Measurements from ENCODE around the gene VSIR. TPM values are rescaled to one million over a fixed set of nuclear protein-coding genes. Genes with fewer than 3 reads are reported as not detected.

VSIR gene
- total and polyA plus RNA-seq, 10 of the 15 experiments (the other 5 are each of a cell fraction or from before 2014, with no cell fraction given), result 0.19 to 12.5 (median 6.7) TPM

Small RNA genes lying within 50 kb of the gene (microRNA-seq; reads per million reads assigned to microRNA genes)
- gene MIR7152, result not detected

Small RNA genes lying within 50 kb of the gene (small RNA-seq; reads per million reads assigned to genes)
- gene MIR7152, result not detected

Other genes with a start within 250 kb of the VSIR start
- gene C10orf105, start 53.7 kb downstream of the VSIR start, total RNA-seq (2014; rRNA removed), result 0.11 TPM in 1 of 2 replicates, not detected in the other
- gene C10orf105, start 53.7 kb downstream of the VSIR start, total RNA-seq (2014; rRNA removed; fragmentation: Illumina TruSeq; extraction: Trizol), result not detected in 2 replicates
- 0.03 and 0.05 TPM in 2 replicates for gene C10orf105, start 53.7 kb downstream of the VSIR start, total RNA-seq (2021)
- not detected in 2 replicates for gene C10orf105, start 53.7 kb downstream of the VSIR start, polyA plus RNA-seq (2011; rRNA removed)
- gene C10orf105, start 53.7 kb downstream of the VSIR start, polyA plus RNA-seq (2014; fragmentation: Illumina TruSeq; extraction: Trizol), result 0.04 and 0.06 TPM in 2 replicates
- gene C10orf105, start 53.7 kb downstream of the VSIR start, polyA plus RNA-seq (2014; fragmentation: Nextera tagmentation; extraction: Ambion mirVana), result not detected
- 0.06 and 0.18 TPM in 2 replicates for gene C10orf105, start 53.7 kb downstream of the VSIR start, polyA plus RNA-seq (2014; rRNA removed)
- gene C10orf105, start 53.7 kb downstream of the VSIR start, polyA plus RNA-seq (2016; fragmentation: Nextera tagmentation; extraction: Ambion mirVana), result not detected
- 287 and 299 TPM in 2 replicates for gene PSAP, start 77.7 kb upstream of the VSIR start, total RNA-seq (2014; rRNA removed)
- 178 and 179 TPM in 2 replicates for gene PSAP, start 77.7 kb upstream of the VSIR start, total RNA-seq (2014; rRNA removed; fragmentation: Illumina TruSeq; extraction: Trizol)
- gene PSAP, start 77.7 kb upstream of the VSIR start, total RNA-seq (2021), result 336 and 346 TPM in 2 replicates
- 190 and 232 TPM in 2 replicates for gene PSAP, start 77.7 kb upstream of the VSIR start, polyA plus RNA-seq (2011; rRNA removed)
- 251 and 258 TPM in 2 replicates for gene PSAP, start 77.7 kb upstream of the VSIR start, polyA plus RNA-seq (2014; fragmentation: Illumina TruSeq; extraction: Trizol)
- gene PSAP, start 77.7 kb upstream of the VSIR start, polyA plus RNA-seq (2014; fragmentation: Nextera tagmentation; extraction: Ambion mirVana), result 100 to 1,000 TPM; 280 to 312 TPM
- gene PSAP, start 77.7 kb upstream of the VSIR start, polyA plus RNA-seq (2014; rRNA removed), result 309 and 310 TPM in 2 replicates
- 100 to 1,000 TPM; 275 to 291 TPM for gene PSAP, start 77.7 kb upstream of the VSIR start, polyA plus RNA-seq (2016; fragmentation: Nextera tagmentation; extraction: Ambion mirVana)
- gene CHST3, start 190.9 kb upstream of the VSIR start, total RNA-seq (2014; rRNA removed), result 0.11 and 0.16 TPM in 2 replicates
- gene CHST3, start 190.9 kb upstream of the VSIR start, total RNA-seq (2014; rRNA removed; fragmentation: Illumina TruSeq; extraction: Trizol), result 0.04 and 0.05 TPM in 2 replicates
- 0.13 and 0.15 TPM in 2 replicates for gene CHST3, start 190.9 kb upstream of the VSIR start, total RNA-seq (2021)
- 0.36 and 0.50 TPM in 2 replicates for gene CHST3, start 190.9 kb upstream of the VSIR start, polyA plus RNA-seq (2011; rRNA removed)
- gene CHST3, start 190.9 kb upstream of the VSIR start, polyA plus RNA-seq (2014; fragmentation: Illumina TruSeq; extraction: Trizol), result 0.03 TPM in 1 of 2 replicates, not detected in the other
- gene CHST3, start 190.9 kb upstream of the VSIR start, polyA plus RNA-seq (2014; fragmentation: Nextera tagmentation; extraction: Ambion mirVana), result under 1 TPM in 1 of 2 experiments, not detected in 1; 0.04 TPM
- 0.06 TPM in 2 replicates for gene CHST3, start 190.9 kb upstream of the VSIR start, polyA plus RNA-seq (2014; rRNA removed)
- gene CHST3, start 190.9 kb upstream of the VSIR start, polyA plus RNA-seq (2016; fragmentation: Nextera tagmentation; extraction: Ambion mirVana), result under 1 TPM in 1 of 2 experiments, not detected in 1; 0.04 TPM